T-helper 17 cell (primary cell): ENCODE measurements around the gene LRRC25. TPM values are rescaled to one million over a fixed set of nuclear protein-coding genes. Genes with fewer than 3 reads are reported as not detected.
A peak's percentile ranks its signal among the peaks of the same experiment; 100 is the strongest.

Experiments
- ATAC-seq: fragments of 150-1000 bp; cut with Tn5 transposase; 2 replicates; pipeline ENCODE4 v1.10.0; 2021; ENCODE audit warnings: mild to moderate bottlenecking, moderate library complexity
- DNase-seq, 3 donors: peaks; one replicate each; pipeline versions ENCODE4 v3.0.0 to v3.0.0-alpha.2; 2020 to 2021
- H3K9me3 ChIP-seq: one replicate; pipeline ENCODE4 v1.7.0; 2013; ENCODE audit warnings: low read length, mild to moderate bottlenecking; ENCODE audit not compliant: control insufficient read depth, poor library complexity, severe bottlenecking
- H3K27ac Mint-ChIP-seq: one replicate; pipeline ENCODE4 v1.8.0; 2022; ENCODE audit warnings: mild to moderate bottlenecking, moderate library complexity, mixed read lengths
- H3K27me3 Mint-ChIP-seq: one replicate; pipeline ENCODE4 v1.8.0; 2022; ENCODE audit warnings: mixed read lengths
- H3K36me3 Mint-ChIP-seq: one replicate; pipeline ENCODE4 v1.8.0; 2022; ENCODE audit warnings: low read depth, mixed read lengths
- H3K4me1 Mint-ChIP-seq: one replicate; pipeline ENCODE4 v1.8.0; 2022; ENCODE audit warnings: mild to moderate bottlenecking, mixed read lengths
- H3K4me3 Mint-ChIP-seq: one replicate; pipeline ENCODE4 v1.8.0; 2022; ENCODE audit warnings: mild to moderate bottlenecking, moderate library complexity, mixed read lengths
- total RNA-seq, 4 donors: library from RNA in 2 of 4; stranded (reverse) in 2 of 4; gene quantifications; one replicate each; pipeline ENCODE4 v1.2.3 and lab custom pipeline; 2022 to 2026

The LRRC25 gene
- total RNA-seq, 2 donors from 2014 or later = 0.63 to 3.2 TPM

DNA sequence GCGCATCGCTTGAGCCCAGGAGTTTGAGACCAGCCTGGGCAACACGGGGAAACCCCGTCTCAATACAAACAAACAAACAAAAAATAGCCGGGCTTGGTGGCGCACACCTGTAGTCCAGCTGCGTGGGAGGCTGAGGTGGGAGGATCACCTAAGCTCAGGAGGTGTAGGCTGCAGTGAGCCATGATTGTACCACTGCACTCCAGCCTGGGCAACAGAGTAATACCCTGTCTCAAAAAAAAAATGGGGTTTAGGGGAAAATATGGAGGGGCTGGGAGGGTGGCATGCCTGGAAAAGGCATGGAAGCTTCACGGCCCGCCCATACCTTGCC is 42.5 kb upstream of the LRRC25 start:
- peak overlapping the region; percentile 25 for H3K4me3 Mint-ChIP-seq
- peaks cover 12% of the 10 kb centered on the region for H3K4me1 Mint-ChIP-seq
- no peaks in the 10 kb centered on the region for H3K36me3 Mint-ChIP-seq
- H3K27ac Mint-ChIP-seq = peak overlapping the region; percentile 84
- ATAC-seq (no peak), DNase-seq (no peak)
- no peaks in the 10 kb centered on the region for H3K27me3 Mint-ChIP-seq
- H3K9me3 ChIP-seq = no peaks in the 10 kb centered on the region

DNA sequence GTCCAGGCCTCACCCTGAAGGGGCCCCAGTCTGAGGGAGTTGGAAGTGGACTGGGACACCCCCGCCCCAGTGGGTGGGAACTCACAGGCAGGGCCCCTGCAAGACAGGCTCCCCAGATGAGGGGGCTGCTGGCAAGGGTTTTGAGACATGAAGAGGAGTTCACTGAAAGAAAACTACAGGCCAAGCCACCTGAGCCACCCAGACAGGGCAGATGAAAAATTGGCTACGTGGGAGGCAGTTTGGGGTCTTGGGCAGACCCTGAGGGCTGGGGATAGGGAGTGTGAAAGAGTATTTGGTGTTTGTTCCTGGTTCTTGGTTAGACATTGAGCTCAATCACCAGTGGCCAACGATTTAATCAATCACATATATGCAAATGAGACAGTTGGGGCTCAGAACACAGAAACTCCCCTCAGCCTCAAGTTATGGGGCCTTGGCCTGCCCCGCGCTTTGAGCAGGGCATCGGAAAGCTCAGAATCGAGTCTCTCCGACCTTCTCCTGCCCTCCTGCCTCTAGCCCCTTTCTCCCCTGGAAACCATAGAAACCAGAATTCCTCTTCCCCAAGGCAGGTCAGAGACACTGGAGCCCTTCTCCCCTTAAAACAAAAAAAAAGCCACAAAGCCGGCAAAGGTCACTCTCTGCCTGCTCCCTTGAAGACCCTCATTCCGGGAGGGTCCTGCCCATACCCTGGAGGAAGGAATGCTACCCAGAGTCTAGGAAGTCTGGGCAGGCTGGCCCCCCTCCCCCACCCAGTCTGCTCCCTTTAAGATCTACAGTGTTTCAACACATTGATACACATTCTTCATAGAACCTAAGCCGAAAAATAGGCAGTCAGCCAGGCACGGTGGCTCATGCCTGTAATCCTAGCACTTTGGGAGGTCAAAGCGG is 41.8 kb upstream of the LRRC25 start:
- Mint-ChIP-seq H3K4me1 (peaks cover 16% of the 10 kb centered on the region), H3K4me3 (peak overlapping the region; percentile 25), H3K27me3 (no peaks in the 10 kb centered on the region), H3K27ac (peak overlapping the region; percentile 84), H3K36me3 (no peaks in the 10 kb centered on the region)
- DNase-seq (no peak), ATAC-seq (no peak)
- no peaks in the 10 kb centered on the region for H3K9me3 ChIP-seq

DNA sequence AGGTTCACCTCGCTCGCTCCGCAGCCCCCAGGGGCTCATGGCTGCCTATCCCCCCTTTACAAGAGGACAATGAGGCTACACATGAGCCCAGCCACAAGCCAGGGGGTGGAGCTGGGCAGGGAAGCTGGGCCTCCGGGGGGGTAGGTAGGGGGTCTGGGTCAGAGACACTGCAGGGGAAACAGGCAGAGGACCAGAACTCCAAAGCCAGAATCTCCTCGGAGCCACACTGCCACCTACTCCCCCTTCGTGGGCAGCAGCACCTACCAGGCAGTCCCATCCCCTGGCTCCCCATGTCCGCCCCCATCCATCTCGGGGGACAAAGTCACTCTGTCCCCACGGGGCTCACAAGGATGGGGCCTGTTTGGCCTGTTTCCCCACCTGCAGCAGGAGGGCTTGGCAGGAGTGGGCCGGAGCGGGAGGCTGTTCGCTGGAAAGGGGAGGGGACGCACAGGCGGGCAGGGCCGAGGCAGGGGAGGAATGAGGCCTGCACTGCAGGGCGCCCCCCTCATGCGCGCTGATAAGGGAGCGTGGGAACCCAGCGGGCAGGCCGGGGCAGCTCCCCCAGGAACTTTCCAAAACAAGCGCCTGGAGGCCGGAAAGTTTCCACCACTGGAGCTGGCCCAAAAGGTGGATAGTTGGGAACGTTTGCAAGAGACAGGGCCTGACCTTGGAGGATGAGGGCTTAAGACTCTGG is 41.1 kb upstream of the LRRC25 start:
- no peaks in the 10 kb centered on the region for H3K9me3 ChIP-seq
- no peaks in the 10 kb centered on the region for H3K27me3 Mint-ChIP-seq
- H3K4me1 Mint-ChIP-seq = peaks cover 19% of the 10 kb centered on the region
- peak overlapping the region; percentile 84 for H3K4me3 Mint-ChIP-seq
- DNase-seq (no peak), ATAC-seq (peak; percentile 1)
- H3K36me3 Mint-ChIP-seq = no peaks in the 10 kb centered on the region
- peak overlapping the region; percentile 84 for H3K27ac Mint-ChIP-seq

DNA sequence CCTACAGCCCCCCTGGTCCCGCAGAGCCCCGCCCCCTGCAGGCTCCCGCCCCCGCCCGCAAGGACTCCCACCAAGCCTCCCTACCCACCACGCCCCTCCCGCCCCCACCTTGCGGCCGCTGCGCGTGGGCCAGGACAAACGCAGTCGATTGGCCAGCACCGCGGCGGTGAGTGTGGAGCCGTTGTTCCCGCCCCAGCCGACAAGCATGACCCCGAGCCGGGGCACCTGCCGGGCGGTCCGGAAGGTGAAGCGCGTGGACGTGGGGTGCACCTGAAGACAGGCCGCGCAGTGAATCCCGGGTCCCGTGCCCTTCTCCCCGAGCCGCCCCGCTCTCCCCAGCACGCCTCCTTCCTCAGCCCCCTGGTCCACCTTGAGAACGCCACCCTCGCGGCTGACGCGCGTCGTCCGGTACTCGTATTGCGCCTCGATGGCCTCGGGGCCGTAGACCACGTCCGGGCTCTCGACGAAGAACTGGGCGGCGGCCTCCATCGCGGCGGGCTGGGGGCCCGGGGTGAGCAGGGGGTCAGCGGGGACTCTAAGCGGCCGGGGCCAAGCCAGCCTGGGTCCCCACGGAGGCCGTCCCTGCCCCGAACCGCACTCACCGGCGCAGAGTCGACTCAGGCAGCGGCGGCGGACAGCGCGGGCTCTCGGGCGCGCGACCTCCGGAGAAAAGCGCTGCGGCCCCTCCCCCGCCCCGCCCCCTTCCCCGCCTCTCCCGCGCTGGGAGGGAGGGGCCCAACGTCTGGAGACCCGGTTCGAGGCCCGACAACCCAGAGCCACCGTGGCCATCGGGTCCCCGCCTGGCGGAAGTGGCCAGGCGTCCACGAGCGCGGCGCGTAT is 40.3 kb upstream of the LRRC25 start, which contains the start of gene ISYNA1:
Gene ISYNA1, minus strand, starts transcription at position 643 of the 840 bp plus-strand sequence. Its CDS starts 154 bp downstream, at position 489.
- Mint-ChIP-seq H3K4me1 (peaks cover 19% of the 10 kb centered on the region), H3K27ac (peak within 1 kb of the TSS; percentile 84), H3K4me3 (peak within 1 kb of the TSS; percentile 84), H3K27me3 (no peaks in the 10 kb centered on the region), H3K36me3 (no peaks in the 10 kb centered on the region)
- no peaks in the 10 kb centered on the region for H3K9me3 ChIP-seq
- DNase-seq (peak in 2 of 3 donors; percentile 51 to 60), ATAC-seq (peak; percentile 8)

DNA sequence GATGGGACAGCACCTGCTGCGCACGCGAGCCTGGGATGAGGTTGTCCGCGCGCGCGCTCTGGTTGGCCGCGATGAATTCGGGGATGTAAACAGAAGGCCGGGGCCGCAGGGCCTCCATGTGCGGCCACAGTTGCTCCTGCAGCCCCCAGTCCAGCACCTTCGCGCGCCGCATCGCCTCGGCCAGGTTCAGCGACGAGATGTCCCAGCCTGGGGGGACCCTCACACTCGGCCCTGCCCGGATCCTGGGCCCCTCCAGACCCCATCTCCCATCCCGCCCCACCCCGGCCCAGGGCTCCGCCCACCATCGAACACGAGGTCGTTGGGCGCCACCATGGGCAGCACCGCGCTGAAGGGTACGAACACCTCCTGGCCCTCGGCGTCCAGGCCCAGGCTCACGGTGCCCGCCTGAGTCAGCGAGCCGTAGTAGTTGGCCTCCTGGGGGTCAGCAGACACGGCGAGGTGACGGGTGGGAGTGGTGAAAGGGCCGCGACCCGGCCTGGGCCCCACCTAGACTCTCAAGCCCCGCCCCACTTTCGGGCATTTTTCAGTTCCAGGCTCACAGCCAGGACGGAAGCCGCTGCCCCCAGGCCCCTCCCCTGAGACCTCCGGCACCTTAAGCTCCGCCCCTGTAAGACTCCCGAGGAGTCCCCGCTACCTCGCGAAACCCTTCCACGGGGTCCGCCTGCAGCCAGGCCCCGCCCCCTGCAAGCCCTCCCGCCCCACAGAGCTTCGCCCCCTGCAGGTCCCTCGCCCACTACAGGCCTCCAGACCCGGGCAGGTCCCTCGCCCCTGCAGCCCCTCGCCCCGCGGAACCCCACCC is 39.5 kb upstream of the LRRC25 start:
- Mint-ChIP-seq H3K27me3 (no peaks in the 10 kb centered on the region), H3K4me1 (peaks cover 20% of the 10 kb centered on the region), H3K36me3 (no peaks in the 10 kb centered on the region), H3K27ac (no peak overlapping the region), H3K4me3 (peak overlapping the region; percentile 84)
- ATAC-seq (peak; percentile 55), DNase-seq (peak; percentile 51 to 75 (median 65))
- no peaks in the 10 kb centered on the region for H3K9me3 ChIP-seq

DNA sequence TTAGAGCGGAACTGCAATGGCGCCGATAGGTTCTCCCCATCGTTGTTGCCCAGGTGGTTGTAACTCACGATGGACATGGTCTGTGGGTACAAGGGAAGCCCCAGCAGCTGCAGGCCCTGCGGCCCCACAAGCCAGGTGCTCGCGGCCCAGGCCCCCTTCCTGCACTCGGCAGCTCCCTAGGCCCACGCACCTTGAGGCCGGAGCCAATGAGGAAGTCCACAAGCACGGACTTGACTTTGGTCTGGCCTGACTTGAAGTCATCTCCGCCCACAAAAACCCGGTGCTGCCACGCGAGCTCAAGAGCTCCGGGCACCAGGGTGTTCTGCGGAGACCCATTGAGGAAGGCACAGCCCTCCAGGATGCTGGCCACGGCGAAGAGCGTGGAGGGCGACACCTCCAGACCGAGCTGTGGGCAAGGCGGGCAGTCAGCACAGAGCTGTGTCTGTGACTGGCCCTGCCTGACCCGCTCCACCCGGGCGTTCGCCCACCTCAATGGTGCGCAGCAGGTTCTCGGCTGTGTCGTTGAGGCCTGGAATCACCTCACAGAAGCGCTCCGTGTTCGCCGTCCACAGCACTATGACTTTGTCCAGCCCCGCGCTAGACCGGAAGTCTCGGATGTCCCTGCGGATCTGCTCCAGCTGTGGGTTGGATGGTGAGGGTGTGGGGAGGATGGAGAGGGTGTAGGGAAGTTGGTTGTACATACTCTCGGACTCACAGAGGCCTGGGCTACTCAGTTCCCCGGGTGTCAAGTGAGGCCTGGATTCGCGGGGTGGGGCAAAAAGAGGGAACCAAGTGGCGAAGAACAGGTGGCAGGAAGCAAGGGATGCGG is 38.6 kb upstream of the LRRC25 start:
- Mint-ChIP-seq H3K36me3 (no peaks in the 10 kb centered on the region), H3K27ac (no peak overlapping the region), H3K4me3 (peak overlapping the region; percentile 79), H3K27me3 (no peaks in the 10 kb centered on the region), H3K4me1 (peaks cover 17% of the 10 kb centered on the region)
- DNase-seq = no peak
- ATAC-seq = no peak
- H3K9me3 ChIP-seq = no peaks in the 10 kb centered on the region

DNA sequence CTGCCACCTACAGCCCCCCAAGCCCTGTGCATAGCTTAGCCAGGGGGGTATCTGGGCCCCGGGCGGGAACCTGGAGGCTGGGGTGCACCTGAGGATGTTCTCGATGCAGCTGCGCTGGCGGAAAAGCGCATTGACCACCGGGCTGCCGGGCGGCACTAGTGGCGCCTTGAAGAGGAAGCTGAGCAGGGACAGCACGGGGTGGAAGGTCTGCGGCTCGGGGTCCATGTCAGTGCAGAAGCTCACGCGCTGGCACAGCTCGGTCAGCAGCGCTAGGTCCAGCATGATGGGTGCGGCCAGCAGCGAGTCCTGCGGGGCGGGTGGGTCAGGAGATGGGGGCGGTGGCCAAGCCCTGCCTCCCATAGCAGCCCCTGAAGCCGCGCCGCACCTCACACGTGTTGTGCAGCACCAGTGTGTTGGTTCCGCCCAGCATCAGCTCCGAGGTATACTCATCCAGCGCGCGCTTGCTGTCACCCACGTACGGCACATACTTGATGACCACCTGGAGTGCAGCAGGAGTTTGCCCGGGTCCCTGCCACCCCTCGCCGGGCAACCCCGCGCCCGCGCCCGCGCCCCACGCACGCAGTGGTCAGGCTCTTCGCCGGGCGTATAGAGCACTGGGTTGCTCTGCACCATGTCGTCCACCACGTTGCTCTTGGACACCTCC is 37.9 kb upstream of the LRRC25 start:
- no peaks in the 10 kb centered on the region for H3K9me3 ChIP-seq
- ATAC-seq = no peak
- Mint-ChIP-seq H3K4me1 (peaks cover 13% of the 10 kb centered on the region), H3K36me3 (no peaks in the 10 kb centered on the region), H3K27ac (peak overlapping the region; percentile 67), H3K27me3 (no peaks in the 10 kb centered on the region), H3K4me3 (peak overlapping the region; percentile 85)
- DNase-seq = no peak

DNA sequence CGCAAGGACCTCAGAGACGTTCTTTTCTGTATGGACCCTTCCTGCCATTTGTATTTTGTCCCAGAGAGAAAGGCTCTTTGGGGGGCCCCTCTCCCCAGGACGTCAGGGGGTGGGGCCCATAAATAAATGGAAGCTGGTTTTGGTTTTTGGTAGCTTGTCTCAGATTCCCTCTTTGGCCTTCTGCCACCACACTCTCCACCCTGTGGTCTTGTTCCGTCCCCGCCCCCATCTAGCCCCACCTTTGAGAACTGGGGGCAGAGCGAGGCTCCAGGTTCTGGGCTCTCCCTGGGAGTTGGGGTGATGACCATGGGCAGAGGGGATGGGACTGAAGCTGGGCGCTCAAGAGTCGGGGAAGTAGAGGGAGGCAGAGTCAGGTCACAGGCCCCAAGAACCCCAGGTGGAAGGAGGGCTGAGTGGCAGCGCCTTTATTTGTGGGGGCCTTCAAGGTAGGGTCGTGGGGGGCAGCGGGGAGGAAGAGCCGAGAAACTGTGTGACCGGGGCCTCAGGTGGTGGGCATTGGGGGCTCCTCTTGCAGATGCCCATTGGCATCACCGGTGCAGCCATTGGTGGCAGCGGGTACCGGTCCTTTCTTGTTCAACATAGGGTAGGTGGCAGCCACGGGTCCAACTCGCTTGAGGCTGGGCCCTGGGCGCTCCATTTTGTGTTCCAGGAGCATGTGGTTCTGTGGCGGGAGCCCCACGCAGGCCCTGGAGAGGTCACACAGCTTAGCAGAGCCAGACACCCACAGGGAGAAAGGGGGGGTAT is 37.2 kb upstream of the LRRC25 start:
- peak overlapping the region; percentile 67 for H3K27ac Mint-ChIP-seq
- DNase-seq = no peak

DNA sequence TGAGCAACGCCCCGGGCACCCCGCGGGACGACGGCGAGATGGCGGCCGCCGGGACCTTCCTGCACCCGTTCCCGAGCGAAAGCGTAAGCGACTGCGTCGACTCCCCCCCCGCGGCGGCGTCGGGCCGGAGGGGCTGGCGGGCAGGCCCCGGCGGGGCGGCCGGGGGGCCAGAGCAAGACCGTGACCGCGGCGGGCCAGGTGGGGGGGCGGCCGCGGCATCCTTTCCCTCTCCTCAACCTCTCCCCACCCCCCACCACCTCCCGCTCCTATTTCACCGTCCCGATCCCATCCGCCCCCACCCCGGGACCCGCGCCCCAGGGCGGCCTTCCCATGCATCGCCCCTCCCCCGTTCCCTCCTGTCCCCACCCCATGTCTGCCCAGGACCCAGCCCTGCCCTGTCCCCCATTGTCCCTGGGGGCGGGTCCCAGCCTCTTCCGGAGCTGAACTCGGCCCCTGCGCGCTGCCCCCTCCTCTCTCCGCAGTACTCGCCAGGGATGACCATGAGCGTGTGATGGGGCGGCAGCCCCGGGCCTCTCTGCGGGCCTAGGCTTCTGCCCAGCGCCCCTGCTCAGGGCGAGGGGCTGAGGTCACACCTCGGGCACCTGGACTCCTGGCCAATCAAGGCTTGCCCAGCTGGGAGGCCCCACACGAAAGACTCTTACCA is 36.4 kb upstream of the LRRC25 start:
- DNase-seq (no peak), ATAC-seq (no peak)
- peaks cover 14% of the 10 kb centered on the region for H3K4me1 Mint-ChIP-seq
- H3K4me3 Mint-ChIP-seq = peak overlapping the region; percentile 85
- peak overlapping the region; percentile 67 for H3K27ac Mint-ChIP-seq
- no peaks in the 10 kb centered on the region for H3K9me3 ChIP-seq
- no peaks in the 10 kb centered on the region for H3K36me3 Mint-ChIP-seq
- no peaks in the 10 kb centered on the region for H3K27me3 Mint-ChIP-seq

More for the DNA sequence above, 37.2 kb upstream of the LRRC25 start:
- Mint-ChIP-seq H3K27me3 (no peaks in the 10 kb centered on the region), H3K4me3 (peak overlapping the region; percentile 85), H3K4me1 (peaks cover 14% of the 10 kb centered on the region), H3K36me3 (no peaks in the 10 kb centered on the region)
- H3K9me3 ChIP-seq = no peaks in the 10 kb centered on the region
- no peak for ATAC-seq

DNA sequence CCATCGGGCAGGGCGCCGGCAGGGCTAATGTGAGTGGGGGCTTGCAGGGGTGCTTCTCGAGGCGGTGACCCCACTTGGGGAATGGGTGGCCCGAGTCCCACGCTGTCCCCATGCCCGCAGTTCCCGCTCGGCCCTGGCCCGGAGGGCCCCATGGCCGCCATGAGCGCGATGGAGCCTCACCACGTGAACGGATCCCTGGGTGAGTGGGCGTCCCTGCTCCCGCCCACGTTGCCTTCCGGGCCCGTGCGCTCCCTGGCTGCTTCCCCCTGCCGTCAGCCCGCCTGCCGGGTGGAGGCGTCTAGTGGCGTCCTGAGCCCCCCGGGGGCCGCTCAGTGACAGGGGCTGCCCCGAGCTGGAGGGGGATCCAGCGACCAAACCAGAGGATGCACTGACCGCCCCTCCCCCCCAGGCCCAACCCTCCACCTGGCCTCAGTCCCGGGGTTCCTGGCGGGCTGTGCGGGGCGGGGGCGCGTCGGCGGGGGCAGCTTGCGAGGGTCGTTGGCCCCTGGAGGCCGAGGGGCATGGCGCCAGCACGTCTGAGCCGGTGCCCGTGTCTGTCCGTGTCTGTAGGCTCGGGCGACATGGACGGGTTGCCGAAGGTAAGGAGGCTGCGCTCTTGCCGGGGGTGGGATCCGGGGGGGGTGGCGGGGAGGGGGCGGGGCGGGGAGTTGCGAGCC is 35.7 kb upstream of the LRRC25 start:
- Mint-ChIP-seq H3K36me3 (no peaks in the 10 kb centered on the region), H3K27ac (peak overlapping the region; percentile 43), H3K4me3 (peak overlapping the region; percentile 83), H3K4me1 (peaks cover 17% of the 10 kb centered on the region), H3K27me3 (no peaks in the 10 kb centered on the region)
- peak; percentile 9 for ATAC-seq
- no peaks in the 10 kb centered on the region for H3K9me3 ChIP-seq
- no peak for DNase-seq
